H9 (cell line): ENCODE data around the gene TCF7L2. TPM values are rescaled to one million over a fixed set of nuclear protein-coding genes. Genes with fewer than 3 reads are reported as not detected.

ENCODE experiments used
- DNase-seq: peaks from one replicate; pipeline ENCODE4 v3.0.0-alpha.2; 2017
- H2AFZ ChIP-seq: one replicate; pipeline ENCODE4 v1.6.1; 2013; ENCODE audit warnings: mild to moderate bottlenecking, low read length, control low read depth, moderate library complexity
- H2AK5ac ChIP-seq: 2 replicates; pipeline ENCODE4 v1.6.1; 2013; ENCODE audit warnings: low read length, control low read depth, mixed read lengths; ENCODE audit not compliant: insufficient read length
- H2BK120ac ChIP-seq: one replicate; pipeline ENCODE4 v1.6.1; 2013; ENCODE audit warnings: low read depth, mild to moderate bottlenecking, low read length, control low read depth, inconsistent platforms; ENCODE audit not compliant: poor library complexity, severe bottlenecking
- H2BK12ac ChIP-seq: 2 replicates; pipeline ENCODE4 v1.6.1; 2013; ENCODE audit warnings: low read length, control low read depth, mixed read lengths, low read depth; ENCODE audit not compliant: insufficient read length
- H2BK15ac ChIP-seq: 2 replicates; pipeline ENCODE4 v1.6.1; 2013; ENCODE audit warnings: low read depth, low read length, control low read depth
- H2BK20ac ChIP-seq: one replicate; pipeline ENCODE4 v1.6.1; 2013; ENCODE audit warnings: low read depth, mild to moderate bottlenecking, low read length, control low read depth, inconsistent platforms; ENCODE audit not compliant: poor library complexity, severe bottlenecking
- H2BK5ac ChIP-seq: 2 replicates; pipeline ENCODE4 v1.6.1; 2013; ENCODE audit warnings: low read length, control low read depth, mixed read lengths; ENCODE audit not compliant: insufficient read length
- H3K14ac ChIP-seq: 2 replicates; pipeline ENCODE4 v1.6.1; 2013; ENCODE audit warnings: low read length, control low read depth; ENCODE audit not compliant: insufficient read depth
- H3K18ac ChIP-seq: 2 replicates; pipeline ENCODE4 v1.6.1; 2013; ENCODE audit warnings: low read depth, mild to moderate bottlenecking, mixed read lengths, low read length, control low read depth; ENCODE audit not compliant: insufficient read length
- H3K23ac ChIP-seq: 2 replicates; pipeline ENCODE4 v1.6.1; 2013; ENCODE audit warnings: low read length, control low read depth, mixed read lengths, low read depth; ENCODE audit not compliant: insufficient read length
- H3K23me2 ChIP-seq: 2 replicates; pipeline ENCODE4 v1.6.1; 2013; ENCODE audit warnings: low read depth, mild to moderate bottlenecking, mixed read lengths, low read length, control low read depth; ENCODE audit not compliant: insufficient read length, poor library complexity, severe bottlenecking
- H3K27ac ChIP-seq: 2 replicates; pipeline ENCODE4 v1.5.1; 2013; ENCODE audit warnings: low read length, control low read depth, mixed read lengths, low read depth; ENCODE audit not compliant: insufficient read length
- H3K27me3 ChIP-seq: 2 replicates; pipeline ENCODE4 v1.6.1; 2013; ENCODE audit warnings: low read length, control low read depth, inconsistent platforms; ENCODE audit not compliant: insufficient read depth
- H3K4ac ChIP-seq: 2 replicates; pipeline ENCODE4 v1.6.1; 2013; ENCODE audit warnings: low read depth, mild to moderate bottlenecking, control low read depth, inconsistent platforms, low read length, moderate library complexity
- H3K4me1 ChIP-seq: 2 replicates; pipeline ENCODE4 v1.6.1; 2013; ENCODE audit warnings: low read length, control low read depth, inconsistent platforms; ENCODE audit not compliant: insufficient read depth
- H3K4me2 ChIP-seq: 2 replicates; pipeline ENCODE4 v1.6.1; 2013; ENCODE audit warnings: low read length, control low read depth, mixed read lengths; ENCODE audit not compliant: insufficient read length, insufficient read depth
- H3K56ac ChIP-seq: 2 replicates; pipeline ENCODE4 v1.6.1; 2013; ENCODE audit warnings: low read depth, mild to moderate bottlenecking, mixed read lengths, low read length, control low read depth; ENCODE audit not compliant: insufficient read length
- H3K79me1 ChIP-seq: 2 replicates; pipeline ENCODE4 v1.6.1; 2013; ENCODE audit warnings: low read depth, mild to moderate bottlenecking, moderate library complexity, low read length, control low read depth, inconsistent platforms; ENCODE audit not compliant: insufficient read depth, poor library complexity, severe bottlenecking
- H3K79me2 ChIP-seq: 2 replicates; pipeline ENCODE4 v1.6.1; 2013; ENCODE audit warnings: low read length, control low read depth, inconsistent platforms; ENCODE audit not compliant: insufficient read depth
- H3K9ac ChIP-seq: 2 replicates; pipeline ENCODE4 v1.6.1; 2013; ENCODE audit warnings: low read length, control low read depth, mixed read lengths; ENCODE audit not compliant: insufficient read length; ENCODE audit errors: extremely low read depth
- H3K9me3 ChIP-seq: one replicate; pipeline ENCODE4 v1.6.1; 2013; ENCODE audit warnings: low read depth, low read length, inconsistent platforms; ENCODE audit not compliant: control insufficient read depth
- H3T11ph ChIP-seq: one replicate; pipeline ENCODE4 v1.6.1; 2013; ENCODE audit warnings: mild to moderate bottlenecking, low read length, control low read depth, inconsistent platforms
- H4K20me1 ChIP-seq: one replicate; pipeline ENCODE4 v1.6.1; 2013; ENCODE audit not compliant: control insufficient read depth, insufficient read length, insufficient read depth
- H4K5ac ChIP-seq: 2 replicates; pipeline ENCODE4 v1.6.1; 2013; ENCODE audit warnings: low read depth, mild to moderate bottlenecking, mixed read lengths, low read length, control low read depth; ENCODE audit not compliant: insufficient read length
- H4K8ac ChIP-seq: replicated peaks from 2 replicates; pipeline ENCODE4 v1.6.1; 2013; ENCODE audit warnings: low read length, control low read depth, mixed read lengths, low read depth; ENCODE audit not compliant: insufficient read length
- H4K91ac ChIP-seq: 2 replicates; pipeline ENCODE4 v1.6.1; 2013; ENCODE audit warnings: low read depth, mild to moderate bottlenecking, moderate library complexity, mixed read lengths, low read length, control low read depth; ENCODE audit not compliant: insufficient read length
- H3K27ac Mint-ChIP-seq, 3 experiments: 2 replicates in 2 of 3; 3 replicates in 1 of 3; pipeline ENCODE4 v1.8.0; 2020 to 2021; ENCODE audit warnings: mixed read lengths in 3 of 3, mild to moderate bottlenecking in 1 of 3, moderate library complexity in 1 of 3
- H3K27me3 Mint-ChIP-seq: 2 replicates; pipeline ENCODE4 v1.8.0; 2021; ENCODE audit warnings: low read depth, mild to moderate bottlenecking, moderate library complexity, mixed read lengths
- H3K36me3 Mint-ChIP-seq, 3 experiments: 2 replicates in 2 of 3; 3 replicates in 1 of 3; pipeline ENCODE4 v1.8.0; 2020 to 2021; ENCODE audit warnings: low read depth in 3 of 3, mixed read lengths in 3 of 3; ENCODE audit not compliant: insufficient read depth in 1 of 3
- H3K4me1 Mint-ChIP-seq, 2 experiments: 2 replicates each; pipeline ENCODE4 v1.8.0; 2020; ENCODE audit warnings: mixed read lengths in 2 of 2
- H3K4me3 Mint-ChIP-seq, 2 experiments: 2 replicates in 1 of 2; 3 replicates in 1 of 2; pipeline ENCODE4 v1.8.0; 2020 to 2021; ENCODE audit warnings: mild to moderate bottlenecking in 2 of 2, mixed read lengths in 2 of 2, moderate library complexity in 1 of 2
- H3K9me3 Mint-ChIP-seq, 2 experiments: 2 replicates in 1 of 2; 3 replicates in 1 of 2; pipeline ENCODE4 v1.8.0; 2020; ENCODE audit warnings: mild to moderate bottlenecking in 2 of 2, mixed read lengths in 2 of 2, moderate library complexity in 1 of 2
- CTCF ChIP-seq: fragments of 200-600 bp; sonication (generic); conservative IDR thresholded peaks from 3 replicates; pipeline ENCODE4 v1.8.0; 2021; ENCODE audit warnings: antibody characterized with exemption, mild to moderate bottlenecking
- WGBS: extraction: QIAGEN DNeasy Blood & Tissue Kit; methylation state at CpG from one replicate; pipeline ENCODE4 v1.1.7; 2013; ENCODE audit warnings: missing lambda C conversion rate, low lambda C conversion rate, mixed read lengths; ENCODE audit not compliant: insufficient read length; ENCODE audit errors: extremely low coverage; 5-methylcytosine and 5-hydroxymethylcytosine counted together
- total RNA-seq: library from RNA; stranded (reverse); gene quantifications from 2 replicates; pipeline ENCODE4 v1.2.1, GENCODE V29; 2021

The TCF7L2 gene
- total RNA-seq, 1 experiment from 2014 or later: 71.1 TPM

GRCh38 chr10:112918771-112919170 lies 31.3 kb upstream of the TCF7L2 start:
- Histone ChIP-seq H3K4me1 (peaks cover 2% of the 10 kb centered on the region; the same call in 1 of the 2 replicates), H3K23me2 (no peaks in the 10 kb centered on the region), H3K4ac (no peak overlapping the region), H2AFZ (no peak overlapping the region), H3K18ac (no peak overlapping the region), H4K8ac (no peak overlapping the region), H3T11ph (no peak overlapping the region), H2BK12ac (no peak overlapping the region), H4K5ac (no peak overlapping the region), H4K91ac (no peak overlapping the region), H4K20me1 (no peaks in the 10 kb centered on the region), H3K27me3 (peaks cover 26% of the 10 kb centered on the region), H3K4me2 (no peak overlapping the region), H2AK5ac (no peak overlapping the region), H2BK20ac (no peak overlapping the region), H3K14ac (no peak overlapping the region), H3K27ac (no peak overlapping the region), H3K9me3 (no peaks in the 10 kb centered on the region), H2BK15ac (no peak overlapping the region), H3K79me1 (no peaks in the 10 kb centered on the region), H3K79me2 (no peaks in the 10 kb centered on the region), H3K9ac (no peak overlapping the region), H2BK120ac (no peak overlapping the region), H2BK5ac (no peak overlapping the region), H3K23ac (no peak overlapping the region), H3K56ac (no peak overlapping the region)
- no CpG with 5 or more reads among the region's 1 CpG for WGBS
- no peaks in the 10 kb centered on the region for H3K36me3 Mint-ChIP-seq
- H3K4me1 Mint-ChIP-seq: peaks cover 30 to 38% of the 10 kb centered on the region in 2 experiments
- H3K27me3 Mint-ChIP-seq: peaks cover 65% of the 10 kb centered on the region
- H3K9me3 Mint-ChIP-seq: no peaks in the 10 kb centered on the region
- no peak overlapping the region for H3K4me3 Mint-ChIP-seq
- H3K27ac Mint-ChIP-seq: no peak overlapping the region
- no peak for DNase-seq
- TF ChIP-seq CTCF: no peak
